Measurements from ENCODE around the gene PPM1D. TPM values are rescaled to one million over a fixed set of nuclear protein-coding genes. Genes with fewer than 3 reads are reported as not detected.

The PPM1D gene
- polyA plus RNA-seq, 1 of the 3 experiments (the other 2 are of a cell fraction) = 8.8 TPM

DNA sequence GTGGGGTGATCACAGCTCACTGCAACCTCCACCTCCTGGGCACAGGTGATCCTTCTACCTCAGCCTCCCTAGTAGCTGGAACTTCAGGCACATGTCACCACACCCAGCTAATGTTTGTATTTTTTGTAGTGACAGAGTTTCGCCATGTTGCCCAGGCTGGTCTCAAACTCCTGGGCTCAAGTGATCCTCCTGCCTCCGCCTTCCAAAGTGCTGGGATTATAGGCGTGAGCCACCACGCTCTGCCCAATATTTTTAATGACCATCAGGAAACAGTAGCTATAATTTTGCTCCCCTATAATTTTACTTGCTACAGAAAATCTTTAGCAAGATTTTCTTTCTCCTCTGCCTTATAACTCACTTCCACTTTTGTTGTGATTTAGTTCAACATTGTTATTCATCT lies 44.2 kb upstream of the PPM1D start:
- Histone ChIP-seq H3K4me1 (ENCODE audit: control insufficient read depth in 1 of 2, insufficient read depth in 2 of 2, low read depth in 1 of 2, low read length in 1 of 2) (no peaks in the 10 kb centered on the region), H3K4me2 (no peak overlapping the region), H3K9me3 (no peaks in the 10 kb centered on the region), H3K9ac (no peak overlapping the region), H3F3A (replicated peaks; ENCODE audit: insufficient read depth) (peaks cover 3% of the 10 kb centered on the region), H3K4me3 (ENCODE audit: low read depth in 2 of 2, low read length in 1 of 2) (no peak overlapping the region), H2AFZ (ENCODE audit: low read depth) (no peak overlapping the region), H3K79me2 (ENCODE audit: insufficient read depth) (no peaks in the 10 kb centered on the region), H3K9me2 (no peaks in the 10 kb centered on the region), H4K20me1 (ENCODE audit: insufficient read depth) (no peaks in the 10 kb centered on the region), H3K27me3 (ENCODE audit: insufficient read depth) (no peaks in the 10 kb centered on the region), H3K27ac (ENCODE audit: low read depth in 2 of 2, low read length in 1 of 2) (no peak overlapping the region), H3K36me3 (replicated peaks in 1 of 2; ENCODE audit: control insufficient read depth in 1 of 2, insufficient read depth in 2 of 2, low read length in 1 of 2) (no peaks in the 10 kb centered on the region)
- TF ChIP-seq, protein P1, sequence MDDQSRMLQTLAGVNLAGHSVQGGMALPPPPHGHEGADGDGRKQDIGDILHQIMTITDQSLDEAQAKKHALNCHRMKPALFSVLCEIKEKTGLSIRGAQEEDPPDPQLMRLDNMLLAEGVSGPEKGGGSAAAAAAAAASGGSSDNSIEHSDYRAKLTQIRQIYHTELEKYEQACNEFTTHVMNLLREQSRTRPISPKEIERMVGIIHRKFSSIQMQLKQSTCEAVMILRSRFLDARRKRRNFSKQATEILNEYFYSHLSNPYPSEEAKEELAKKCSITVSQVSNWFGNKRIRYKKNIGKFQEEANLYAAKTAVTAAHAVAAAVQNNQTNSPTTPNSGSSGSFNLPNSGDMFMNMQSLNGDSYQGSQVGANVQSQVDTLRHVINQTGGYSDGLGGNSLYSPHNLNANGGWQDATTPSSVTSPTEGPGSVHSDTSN (IDR thresholded peaks at IDR 0.05) = no peak
- no peak for TF ChIP-seq RAD21 (IDR thresholded peaks at IDR 0.05; ENCODE audit: low read length)
- no peak for TF ChIP-seq NFIC (IDR thresholded peaks at IDR 0.05; ENCODE audit: borderline replicate concordance)
- TF ChIP-seq, protein P2, sequence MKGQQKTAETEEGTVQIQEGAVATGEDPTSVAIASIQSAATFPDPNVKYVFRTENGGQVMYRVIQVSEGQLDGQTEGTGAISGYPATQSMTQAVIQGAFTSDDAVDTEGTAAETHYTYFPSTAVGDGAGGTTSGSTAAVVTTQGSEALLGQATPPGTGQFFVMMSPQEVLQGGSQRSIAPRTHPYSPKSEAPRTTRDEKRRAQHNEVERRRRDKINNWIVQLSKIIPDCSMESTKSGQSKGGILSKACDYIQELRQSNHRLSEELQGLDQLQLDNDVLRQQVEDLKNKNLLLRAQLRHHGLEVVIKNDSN (IDR thresholded peaks at IDR 0.05; ENCODE audit: borderline replicate concordance, low read depth) = no peak
- TF ChIP-seq GABPA (IDR thresholded peaks at IDR 0.05; ENCODE audit: low read depth) = no peak
- TF ChIP-seq MXI1 (IDR thresholded peaks at IDR 0.05; ENCODE audit: low read depth, low read length) = no peak
- TF ChIP-seq, protein P3, sequence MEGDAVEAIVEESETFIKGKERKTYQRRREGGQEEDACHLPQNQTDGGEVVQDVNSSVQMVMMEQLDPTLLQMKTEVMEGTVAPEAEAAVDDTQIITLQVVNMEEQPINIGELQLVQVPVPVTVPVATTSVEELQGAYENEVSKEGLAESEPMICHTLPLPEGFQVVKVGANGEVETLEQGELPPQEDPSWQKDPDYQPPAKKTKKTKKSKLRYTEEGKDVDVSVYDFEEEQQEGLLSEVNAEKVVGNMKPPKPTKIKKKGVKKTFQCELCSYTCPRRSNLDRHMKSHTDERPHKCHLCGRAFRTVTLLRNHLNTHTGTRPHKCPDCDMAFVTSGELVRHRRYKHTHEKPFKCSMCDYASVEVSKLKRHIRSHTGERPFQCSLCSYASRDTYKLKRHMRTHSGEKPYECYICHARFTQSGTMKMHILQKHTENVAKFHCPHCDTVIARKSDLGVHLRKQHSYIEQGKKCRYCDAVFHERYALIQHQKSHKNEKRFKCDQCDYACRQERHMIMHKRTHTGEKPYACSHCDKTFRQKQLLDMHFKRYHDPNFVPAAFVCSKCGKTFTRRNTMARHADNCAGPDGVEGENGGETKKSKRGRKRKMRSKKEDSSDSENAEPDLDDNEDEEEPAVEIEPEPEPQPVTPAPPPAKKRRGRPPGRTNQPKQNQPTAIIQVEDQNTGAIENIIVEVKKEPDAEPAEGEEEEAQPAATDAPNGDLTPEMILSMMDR (IDR thresholded peaks at IDR 0.05) = no peak
- TF ChIP-seq TAF1 (IDR thresholded peaks at IDR 0.05; ENCODE audit: borderline replicate concordance, low read depth, low read length) = no peak
- no peak for TF ChIP-seq JUND (IDR thresholded peaks at IDR 0.05)
- 93% methylated on average over 4 of the region's 4 CpGs for WGBS (ENCODE audit: low lambda C conversion rate)
- ChIA-PET POLR2A (interaction anchor here (0.6 kb wide), 1 partner anchor 39 kb away, joined by 3 read pairs; no protein-coding TSS in a partner anchor), CTCF (interaction anchor here (2.7 to 8.0 kb wide), 2 partner anchors 13 to 82 kb away, joined by 6 to 57 read pairs; no protein-coding TSS in a partner anchor)
- no peak for DNase-seq

DNA sequence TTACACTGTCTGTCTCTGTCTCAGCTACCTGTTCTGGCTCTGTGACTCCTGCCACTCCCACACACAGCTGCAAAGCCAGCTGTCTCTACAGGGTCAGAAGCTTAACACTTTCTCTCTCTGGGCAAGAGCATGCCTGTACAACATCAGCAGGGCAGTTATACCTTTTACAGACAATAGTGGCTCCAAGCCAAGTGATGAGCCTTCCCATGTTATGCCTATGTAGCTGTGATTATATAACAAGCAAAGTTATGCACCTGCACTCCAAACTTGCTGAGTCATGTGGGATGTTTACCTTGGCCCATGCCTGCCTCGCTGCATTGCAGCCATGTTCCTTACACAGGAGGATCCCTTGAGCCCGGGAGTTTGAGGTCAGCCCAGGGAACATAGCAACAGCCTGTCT lies 42.2 kb upstream of the PPM1D start:
- H2AFZ ChIP-seq (ENCODE audit: low read depth) = no peak overlapping the region
- WGBS (ENCODE audit: low lambda C conversion rate) = 52% methylated on average over 2 of the region's 2 CpGs
- no peak overlapping the region for H3K27ac ChIP-seq (ENCODE audit: low read depth in 2 of 2, low read length in 1 of 2)
- H3K4me3 ChIP-seq (ENCODE audit: low read depth in 2 of 2, low read length in 1 of 2) = no peak overlapping the region
- no peaks in the 10 kb centered on the region for H4K20me1 ChIP-seq (ENCODE audit: insufficient read depth)
- CTCF ChIA-PET = interaction anchor here (0.6 to 8.0 kb wide), 4 partner anchors 11 to 81 kb away, joined by 3 to 57 read pairs (median 3); no protein-coding TSS in a partner anchor
- no peaks in the 10 kb centered on the region for H3K4me1 ChIP-seq (ENCODE audit: control insufficient read depth in 1 of 2, insufficient read depth in 2 of 2, low read depth in 1 of 2, low read length in 1 of 2)
- no peaks in the 10 kb centered on the region for H3K79me2 ChIP-seq (ENCODE audit: insufficient read depth)
- H3K27me3 ChIP-seq (ENCODE audit: insufficient read depth) = no peaks in the 10 kb centered on the region
- TF ChIP-seq TEAD4 (IDR thresholded peaks at IDR 0.05; ENCODE audit: borderline replicate concordance, insufficient read depth) (no peak), RCOR1 (IDR thresholded peaks at IDR 0.05; ENCODE audit: low read length) (no peak), YY1 (IDR thresholded peaks at IDR 0.05; ENCODE audit: low read depth) (no peak), EZH2phosphoT487 (IDR thresholded peaks at IDR 0.05; ENCODE audit: borderline replicate concordance, low read depth) (no peak), RXRA (IDR thresholded peaks at IDR 0.05; ENCODE audit: borderline replicate concordance, low read depth) (no peak)
- TF ChIP-seq, protein P4, sequence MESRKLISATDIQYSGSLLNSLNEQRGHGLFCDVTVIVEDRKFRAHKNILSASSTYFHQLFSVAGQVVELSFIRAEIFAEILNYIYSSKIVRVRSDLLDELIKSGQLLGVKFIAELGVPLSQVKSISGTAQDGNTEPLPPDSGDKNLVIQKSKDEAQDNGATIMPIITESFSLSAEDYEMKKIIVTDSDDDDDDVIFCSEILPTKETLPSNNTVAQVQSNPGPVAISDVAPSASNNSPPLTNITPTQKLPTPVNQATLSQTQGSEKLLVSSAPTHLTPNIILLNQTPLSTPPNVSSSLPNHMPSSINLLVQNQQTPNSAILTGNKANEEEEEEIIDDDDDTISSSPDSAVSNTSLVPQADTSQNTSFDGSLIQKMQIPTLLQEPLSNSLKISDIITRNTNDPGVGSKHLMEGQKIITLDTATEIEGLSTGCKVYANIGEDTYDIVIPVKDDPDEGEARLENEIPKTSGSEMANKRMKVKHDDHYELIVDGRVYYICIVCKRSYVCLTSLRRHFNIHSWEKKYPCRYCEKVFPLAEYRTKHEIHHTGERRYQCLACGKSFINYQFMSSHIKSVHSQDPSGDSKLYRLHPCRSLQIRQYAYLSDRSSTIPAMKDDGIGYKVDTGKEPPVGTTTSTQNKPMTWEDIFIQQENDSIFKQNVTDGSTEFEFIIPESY (IDR thresholded peaks at IDR 0.05; ENCODE audit: borderline replicate concordance, low read depth) = no peak
- TF ChIP-seq, protein P1 (IDR thresholded peaks at IDR 0.05) = no peak
- peaks cover 3% of the 10 kb centered on the region for H3F3A ChIP-seq (replicated peaks; ENCODE audit: insufficient read depth)
- POLR2A ChIA-PET = no interaction called here
- no peaks in the 10 kb centered on the region for H3K9me3 ChIP-seq
- no peaks in the 10 kb centered on the region for H3K36me3 ChIP-seq (replicated peaks in 1 of 2; ENCODE audit: control insufficient read depth in 1 of 2, insufficient read depth in 2 of 2, low read length in 1 of 2)
- H3K9me2 ChIP-seq = no peaks in the 10 kb centered on the region
- no peak for DNase-seq
- H3K4me2 ChIP-seq = no peak overlapping the region
- H3K9ac ChIP-seq = no peak overlapping the region

Data from SK-N-SH (cell line).